PC-3 (cell line): ENCODE results near the gene PHRF1. TPM values are rescaled to one million over a fixed set of nuclear protein-coding genes. Genes with fewer than 3 reads are reported as not detected.

Source experiments
- ATAC-seq: fragments of 200-7000 bp; cut with Tn5 transposase; 2 replicates; pipeline ENCODE4 v1.9.1; 2020; ENCODE audit warnings: mild to moderate bottlenecking, moderate library complexity
- BruUV-seq: library from RNA; stranded (reverse); fragments of 400-500 nt; replicated peaks from 2 replicates; lab custom pipeline; 2021; lab: Mats Ljungman, UMichigan
- CTCF ChIA-PET: fragments of 300-600 bp; sonication (Branson Sonifier 250); formaldehyde crosslinking; loops from one replicate; lab custom pipeline; 2022; ENCODE audit warnings: antibody characterized with exemption; lab: Charles Lee
- POLR2A ChIA-PET: fragments of 300-600 bp; sonication (Branson Sonifier 250); formaldehyde crosslinking; loops from one replicate; lab custom pipeline; 2022; ENCODE audit warnings: antibody characterized with exemption; ENCODE audit not compliant: unreplicated experiment; lab: Charles Lee
- DNase-seq: peaks from one replicate; pipeline ENCODE4 v3.0.0-alpha.2; 2015
- H2AFZ ChIP-seq: fragments of 300-600 bp; sonication (generic); 2 replicates; pipeline ENCODE4 v1.6.0; 2016; ENCODE audit warnings: antibody characterized with exemption, low read length
- H3F3A ChIP-seq: fragments of 300-600 bp; sonication (generic); one replicate; pipeline ENCODE4 v1.6.0; 2017; ENCODE audit warnings: antibody characterized with exemption, low read length, control low read depth, mild to moderate bottlenecking; ENCODE audit not compliant: unreplicated experiment
- H3K27ac ChIP-seq: fragments of 300-600 bp; sonication (generic); 2 replicates; pipeline ENCODE4 v1.5.1; 2016; ENCODE audit warnings: mild to moderate bottlenecking, low read length
- H3K27me3 ChIP-seq: fragments of 300-600 bp; sonication (generic); 2 replicates; pipeline ENCODE4 v1.6.1; 2016; ENCODE audit warnings: low read length, mixed read lengths
- H3K36me3 ChIP-seq: fragments of 300-600 bp; sonication (generic); 2 replicates; pipeline ENCODE4 v1.6.1; 2016; ENCODE audit warnings: low read depth, mixed run types, low read length, mixed read lengths
- H3K4me1 ChIP-seq: fragments of 300-600 bp; sonication (generic); 2 replicates; pipeline ENCODE4 v1.5.1; 2016; ENCODE audit warnings: low read length; ENCODE audit not compliant: insufficient read depth
- H3K4me2 ChIP-seq: fragments of 300-600 bp; sonication (generic); 2 replicates; pipeline ENCODE4 v1.6.0; 2016; ENCODE audit warnings: low read length
- H3K4me3 ChIP-seq: fragments of 300-600 bp; sonication (generic); 2 replicates; pipeline ENCODE4 v1.5.1; 2016; ENCODE audit warnings: mild to moderate bottlenecking, low read length, mixed read lengths
- H3K79me2 ChIP-seq: fragments of 300-600 bp; sonication (generic); 2 replicates; pipeline ENCODE4 v1.6.1; 2017; ENCODE audit warnings: low read length, mixed read lengths
- H3K9ac ChIP-seq: fragments of 300-600 bp; sonication (generic); 2 replicates; pipeline ENCODE4 v1.6.0; 2016; ENCODE audit warnings: mild to moderate bottlenecking, low read length
- H3K9me2 ChIP-seq: fragments of 300-600 bp; sonication (generic); replicated peaks from 2 replicates; pipeline ENCODE4 v1.6.1; 2016; ENCODE audit warnings: mixed run types, low read length, mixed read lengths
- H3K9me3 ChIP-seq: fragments of 300-600 bp; sonication (generic); 2 replicates; pipeline ENCODE4 v1.6.1; 2016; ENCODE audit warnings: low read length, mixed read lengths
- H4K20me1 ChIP-seq: fragments of 300-600 bp; sonication (generic); 2 replicates; pipeline ENCODE4 v1.6.1; 2016; ENCODE audit warnings: low read length, mixed read lengths
- EZH2 ChIP-seq: fragments of 300-600 bp; sonication (generic); IDR thresholded peaks from one replicate; pipeline ENCODE4 v1.6.1; 2017; ENCODE audit warnings: antibody characterized with exemption, mild to moderate bottlenecking, low read length; ENCODE audit not compliant: unreplicated experiment
- EZH2phosphoT487 ChIP-seq: fragments of 300-600 bp; sonication (generic); IDR thresholded peaks from 2 replicates; pipeline ENCODE4 v1.6.1; 2018; ENCODE audit warnings: mild to moderate bottlenecking, antibody characterized with exemption, low read length, borderline replicate concordance
- intact Hi-C: fragments of 100-400 bp; cut with micrococcal nuclease; formaldehyde crosslinking; loops from 2 replicates; pipeline ENCODE4 v1.9.0; 2023
- total RNA-seq: library from RNA; depleted of rRNA; stranded (reverse); fragments of >200 nt; gene quantifications from 2 replicates; pipeline ENCODE4 v1.2.3, GENCODE V29; 2014
- TF ChIP-seq, protein P1 (sequence below): fragments of 300-600 bp; sonication (generic); conservative IDR thresholded peaks from 2 replicates; pipeline ENCODE4 v1.5.1; 2017; ENCODE audit warnings: antibody characterized with exemption, low read depth, mild to moderate bottlenecking, low read length

PHRF1 gene
- total RNA-seq, 1 experiment from 2014 or later, result 41.4 TPM

DNA sequence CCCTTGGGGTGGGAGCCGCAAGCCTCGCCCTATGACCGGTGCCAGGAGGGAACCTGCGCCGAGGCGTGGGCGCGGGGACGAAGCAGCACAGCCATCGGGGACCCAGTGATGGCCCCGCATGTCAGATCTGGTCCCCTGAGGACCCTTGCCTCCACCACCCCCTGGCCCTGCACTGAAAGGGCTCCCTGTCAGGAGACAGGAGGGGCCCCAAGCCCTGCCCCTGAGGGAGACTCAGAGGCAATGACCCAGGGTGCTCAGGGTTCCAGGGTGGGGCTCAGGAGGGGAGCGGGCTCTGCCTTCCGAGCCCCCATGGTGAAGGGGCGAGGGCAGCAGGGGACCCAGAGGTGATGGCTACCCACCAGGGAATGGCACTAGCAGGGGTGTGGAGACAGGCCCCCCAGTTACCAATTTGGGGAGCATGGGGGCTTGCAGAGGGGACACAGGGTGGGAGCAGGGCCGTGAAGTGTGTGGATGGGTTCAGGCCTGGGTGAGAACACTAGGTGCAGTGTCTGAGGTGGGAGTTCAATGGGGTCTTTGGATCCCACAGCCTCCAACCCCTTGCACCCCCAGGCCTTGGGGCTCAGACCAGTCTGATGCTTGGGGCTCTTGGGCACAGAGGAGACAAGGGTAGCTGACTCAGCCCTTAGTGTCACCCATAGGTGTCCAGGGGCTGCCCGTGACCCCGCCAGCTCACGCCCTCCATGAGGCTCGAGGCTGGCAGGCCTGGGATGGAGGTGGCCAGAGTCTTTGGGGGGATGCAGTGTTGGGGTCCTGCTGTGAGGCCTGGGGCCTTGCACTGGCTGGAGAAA, 38.4 kb upstream of the PHRF1 start:
- ChIA-PET POLR2A (no interaction called here), CTCF (no interaction called here)
- Histone ChIP-seq H3K4me1 (peaks cover 17% of the 10 kb centered on the region), H3K4me3 (peak overlapping the region; percentile 62), H3K9me2 (no peaks in the 10 kb centered on the region), H3K27me3 (no peaks in the 10 kb centered on the region), H2AFZ (peak overlapping the region; percentile 95), H3K79me2 (peaks cover 16% of the 10 kb centered on the region), H3K4me2 (peak overlapping the region; percentile 89), H3F3A (no peaks in the 10 kb centered on the region), H3K9me3 (no peaks in the 10 kb centered on the region), H3K9ac (peak overlapping the region; percentile 32; the same call in 1 of the 2 replicates), H3K36me3 (no peaks in the 10 kb centered on the region), H3K27ac (no peak overlapping the region), H4K20me1 (peaks cover 4% of the 10 kb centered on the region; the same call in 1 of the 2 replicates)
- ATAC-seq, result no peak
- TF ChIP-seq, protein P1, sequence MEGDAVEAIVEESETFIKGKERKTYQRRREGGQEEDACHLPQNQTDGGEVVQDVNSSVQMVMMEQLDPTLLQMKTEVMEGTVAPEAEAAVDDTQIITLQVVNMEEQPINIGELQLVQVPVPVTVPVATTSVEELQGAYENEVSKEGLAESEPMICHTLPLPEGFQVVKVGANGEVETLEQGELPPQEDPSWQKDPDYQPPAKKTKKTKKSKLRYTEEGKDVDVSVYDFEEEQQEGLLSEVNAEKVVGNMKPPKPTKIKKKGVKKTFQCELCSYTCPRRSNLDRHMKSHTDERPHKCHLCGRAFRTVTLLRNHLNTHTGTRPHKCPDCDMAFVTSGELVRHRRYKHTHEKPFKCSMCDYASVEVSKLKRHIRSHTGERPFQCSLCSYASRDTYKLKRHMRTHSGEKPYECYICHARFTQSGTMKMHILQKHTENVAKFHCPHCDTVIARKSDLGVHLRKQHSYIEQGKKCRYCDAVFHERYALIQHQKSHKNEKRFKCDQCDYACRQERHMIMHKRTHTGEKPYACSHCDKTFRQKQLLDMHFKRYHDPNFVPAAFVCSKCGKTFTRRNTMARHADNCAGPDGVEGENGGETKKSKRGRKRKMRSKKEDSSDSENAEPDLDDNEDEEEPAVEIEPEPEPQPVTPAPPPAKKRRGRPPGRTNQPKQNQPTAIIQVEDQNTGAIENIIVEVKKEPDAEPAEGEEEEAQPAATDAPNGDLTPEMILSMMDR, result no peak
- TF ChIP-seq EZH2phosphoT487, result no peak
- TF ChIP-seq EZH2, result no peak
- no peak for DNase-seq
- BruUV-seq, result TSS peak; percentile 33
- intact Hi-C loops, result loop anchor here (2.0 kb wide), 2 partner anchors 31 to 39 kb away; partner anchors contain the start of genes PHRF1 and RNH1

DNA sequence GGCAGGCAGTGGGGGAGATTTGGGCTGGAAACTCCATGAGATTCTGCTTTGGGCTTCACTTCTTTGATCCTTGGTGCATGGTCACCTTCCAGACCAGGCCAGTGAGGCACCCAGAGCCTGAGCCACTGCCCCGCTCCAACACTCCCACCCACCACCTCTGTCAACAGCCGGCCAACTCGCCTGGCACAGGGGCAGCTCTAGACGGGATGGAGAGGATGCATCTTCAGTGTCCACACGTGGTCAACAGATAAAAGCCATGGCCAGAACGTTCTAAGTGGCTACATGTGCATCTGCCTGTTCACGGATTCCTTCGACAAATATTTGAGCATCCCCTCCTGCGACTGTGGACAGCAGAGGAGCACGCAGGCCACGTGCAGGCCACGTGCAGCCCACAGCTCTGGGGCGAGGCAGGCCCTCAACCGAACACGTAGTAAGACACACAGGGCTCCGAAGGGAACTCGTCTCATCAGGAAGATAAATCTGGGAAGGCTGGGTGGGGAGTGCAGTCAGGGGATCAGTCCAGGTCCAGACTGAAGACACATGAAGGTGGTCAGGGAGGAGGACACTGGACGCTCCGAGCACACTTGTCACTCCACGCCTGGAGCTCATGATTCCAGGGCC, 37.7 kb upstream of the PHRF1 start:
- CTCF ChIA-PET, result no interaction called here
- TF ChIP-seq, protein P1, result no peak
- TF ChIP-seq EZH2, result no peak
- no peak for TF ChIP-seq EZH2phosphoT487
- H3K4me3 ChIP-seq, result no peak overlapping the region
- no peak overlapping the region for H2AFZ ChIP-seq
- no peaks in the 10 kb centered on the region for H3F3A ChIP-seq
- no peak overlapping the region for H3K4me2 ChIP-seq
- intact Hi-C loops, result no loop called here
- H3K36me3 ChIP-seq, result no peaks in the 10 kb centered on the region
- BruUV-seq, result no TSS peak
- no peak overlapping the region for H3K9ac ChIP-seq
- H3K4me1 ChIP-seq, result peaks cover 17% of the 10 kb centered on the region
- H4K20me1 ChIP-seq, result peaks cover 4% of the 10 kb centered on the region; the same call in 1 of the 2 replicates
- POLR2A ChIA-PET, result no interaction called here
- H3K27ac ChIP-seq, result no peak overlapping the region
- no peaks in the 10 kb centered on the region for H3K27me3 ChIP-seq
- no peaks in the 10 kb centered on the region for H3K9me2 ChIP-seq
- H3K79me2 ChIP-seq, result peaks cover 14% of the 10 kb centered on the region
- no peak for ATAC-seq
- no peak for DNase-seq
- no peaks in the 10 kb centered on the region for H3K9me3 ChIP-seq
